A549 (cell line): ENCODE measurements around the gene VAV3. TPM values are rescaled to one million over a fixed set of nuclear protein-coding genes. Genes with fewer than 3 reads are reported as not detected.

ENCODE experiments used
- ATAC-seq, 2 experiments: fragments of 200-7000 bp in 1 of 2; fragments of >200 bp in 1 of 2; cut with Nextera tagmentation in 1 of 2; cut with Tn5 transposase in 1 of 2; 3 replicates each; pipeline versions ENCODE4 v1.8.0 to v1.9.1; 2018 to 2020; ENCODE audit warnings: mild to moderate bottlenecking in 1 of 2, moderate library complexity in 1 of 2
- CTCF ChIA-PET: fragments of 300-600 bp; sonication (Branson Sonifier 250); formaldehyde crosslinking; extraction: SDS; loops from one replicate; lab custom pipeline; 2021; ENCODE audit warnings: antibody characterized with exemption, inconsistent platforms; lab: Yijun Ruan, JAX
- POLR2A ChIA-PET: fragments of 350-600 bp; formaldehyde crosslinking; extraction: SDS; loops from one replicate; lab custom pipeline; 2021; ENCODE audit warnings: antibody characterized with exemption, inconsistent platforms; lab: Yijun Ruan, JAX
- DNase-seq, 2 experiments: peaks; one replicate each; pipeline versions ENCODE4 v3.0.0 to v3.0.0-alpha.2; 2011 to 2016; ENCODE audit warnings: low read depth in 1 of 2, low spot score in 1 of 2
- FAIRE-seq: peaks from 2 replicates; lab custom pipeline; 2011; peaks lifted over from hg19 to GRCh38; lab: Jason Lieb, UNC
- H3K27ac ChIP-seq, 2 experiments: fragments of >200 bp; sonication (Bioruptor Twin); formaldehyde crosslinking; 3 replicates each; pipeline ENCODE4 v1.5.1; 2016 to 2017
- H3K4me1 ChIP-seq: fragments of >200 bp; sonication (Bioruptor Twin); formaldehyde crosslinking; 3 replicates; pipeline ENCODE4 v1.6.1; 2016
- H3K4me2 ChIP-seq: fragments of >200 bp; sonication (Bioruptor Twin); formaldehyde crosslinking; 3 replicates; pipeline ENCODE4 v1.6.1; 2016
- H3K4me3 ChIP-seq: fragments of >200 bp; sonication (Bioruptor Twin); formaldehyde crosslinking; 3 replicates; pipeline ENCODE4 v1.5.1; 2016
- H3K9me3 ChIP-seq: fragments of >200 bp; sonication (Bioruptor Twin); formaldehyde crosslinking; 3 replicates; pipeline ENCODE4 v1.6.1; 2016
- CBX8 ChIP-seq: fragments of 200-600 bp; sonication (generic); IDR thresholded peaks from 2 replicates; pipeline ENCODE4 v1.6.1; 2016
- CHD2 ChIP-seq: fragments of 150-350 bp; IDR thresholded peaks from 2 replicates; pipeline ENCODE4 v1.6.1; 2014; ENCODE audit warnings: low read length; ENCODE audit not compliant: partially characterized antibody
- ESRRA ChIP-seq: fragments of 150-350 bp; IDR thresholded peaks from 2 replicates; pipeline ENCODE4 v1.6.1; 2014; ENCODE audit warnings: mild to moderate bottlenecking, low read length, borderline replicate concordance
- FOSB ChIP-seq: fragments of 250-450 bp; sonication (Bioruptor Pico); IDR thresholded peaks from 2 replicates; pipeline ENCODE4 v1.5.0; 2020; ENCODE audit warnings: mild to moderate bottlenecking, moderate library complexity
- HDAC2 ChIP-seq: fragments of 200-600 bp; sonication (generic); IDR thresholded peaks from 2 replicates; pipeline ENCODE4 v1.6.1; 2016
- JUN ChIP-seq, 2 experiments: fragments of >200 bp; sonication (Bioruptor Twin); formaldehyde crosslinking; IDR thresholded peaks; 2 replicates in 1 of 2; 3 replicates in 1 of 2; pipeline ENCODE4 v1.6.1; 2016 to 2017
- JUNB ChIP-seq: fragments of >200 bp; sonication (Bioruptor Twin); formaldehyde crosslinking; IDR thresholded peaks from 2 replicates; pipeline ENCODE4 v1.6.1; 2016
- NPAS2 ChIP-seq: fragments of 250-450 bp; sonication (Bioruptor Pico); IDR thresholded peaks from 2 replicates; pipeline ENCODE4 v1.8.0; 2022; ENCODE audit warnings: mild to moderate bottlenecking, moderate library complexity, borderline replicate concordance
- POLR2AphosphoS2 ChIP-seq: conservative IDR thresholded peaks from 2 replicates; pipeline ENCODE4 v1.6.1; 2012; ENCODE audit warnings: low read length, improper control_type of control experiment, inconsistent platforms
- RAD21 ChIP-seq, 2 experiments: fragments of >200 bp in 1 of 2; sonication (Bioruptor Twin) in 1 of 2; formaldehyde crosslinking in 1 of 2; IDR thresholded peaks in 1 of 2; conservative IDR thresholded peaks in 1 of 2; 2 replicates in 1 of 2; 3 replicates in 1 of 2; pipeline ENCODE4 v1.6.1; 2012 to 2018; ENCODE audit warnings: inconsistent platforms in 1 of 2
- SREBF2 ChIP-seq: fragments of 450-650 bp; IDR thresholded peaks from 2 replicates; pipeline ENCODE4 v1.6.1; 2014; ENCODE audit warnings: mild to moderate bottlenecking, moderate library complexity
- TFCP2L1 ChIP-seq: fragments of 250-450 bp; sonication (Bioruptor Pico); IDR thresholded peaks from 2 replicates; pipeline ENCODE4 v1.5.0; 2021; ENCODE audit warnings: mild to moderate bottlenecking
- WGBS: methylation state at CpG from one replicate; pipeline ENCODE4 v1.1.6; 2017; ENCODE audit errors: missing lambda C conversion rate; 5-methylcytosine and 5-hydroxymethylcytosine counted together
- polyA plus RNA-seq, 4 experiments: library from polyadenylated mRNA; depleted of rRNA in 3 of 4; stranded (reverse); fragments of >200 nt; fragmentation: RNase III in 1 of 4; extraction: RNeasy Plus Mini Kit Qiagen cat#74134 plus additional on column Dnase treatment in 1 of 4; gene quantifications; 2 replicates in 3 of 4; 3 replicates in 1 of 4; pipeline ENCODE4 v1.2.3, GENCODE V29; 2011 to 2017
- TF ChIP-seq, protein P1 (sequence below): fragments of >200 bp; sonication (Bioruptor Twin); formaldehyde crosslinking; IDR thresholded peaks from 3 replicates; pipeline ENCODE4 v1.6.1; 2016
- TF ChIP-seq, protein P2 (sequence below): fragments of >200 bp; sonication (Bioruptor Twin); formaldehyde crosslinking; IDR thresholded peaks from 3 replicates; pipeline ENCODE4 v1.5.1; 2016
- TF ChIP-seq, protein P3 (sequence below): fragments of 150-350 bp; IDR thresholded peaks from 2 replicates; pipeline ENCODE4 v1.6.1; 2014; ENCODE audit warnings: low read depth, mild to moderate bottlenecking, low read length
- TF ChIP-seq, protein P4 (sequence below): fragments of 250-450 bp; sonication (Bioruptor Pico); IDR thresholded peaks from 2 replicates; pipeline ENCODE4 v1.5.0; 2021; ENCODE audit warnings: mild to moderate bottlenecking, moderate library complexity, borderline replicate concordance

VAV3 gene
- polyA plus RNA-seq, 2 of the 4 experiments (the other 2 are of a cell fraction) = 12.8 to 22.7 TPM

DNA sequence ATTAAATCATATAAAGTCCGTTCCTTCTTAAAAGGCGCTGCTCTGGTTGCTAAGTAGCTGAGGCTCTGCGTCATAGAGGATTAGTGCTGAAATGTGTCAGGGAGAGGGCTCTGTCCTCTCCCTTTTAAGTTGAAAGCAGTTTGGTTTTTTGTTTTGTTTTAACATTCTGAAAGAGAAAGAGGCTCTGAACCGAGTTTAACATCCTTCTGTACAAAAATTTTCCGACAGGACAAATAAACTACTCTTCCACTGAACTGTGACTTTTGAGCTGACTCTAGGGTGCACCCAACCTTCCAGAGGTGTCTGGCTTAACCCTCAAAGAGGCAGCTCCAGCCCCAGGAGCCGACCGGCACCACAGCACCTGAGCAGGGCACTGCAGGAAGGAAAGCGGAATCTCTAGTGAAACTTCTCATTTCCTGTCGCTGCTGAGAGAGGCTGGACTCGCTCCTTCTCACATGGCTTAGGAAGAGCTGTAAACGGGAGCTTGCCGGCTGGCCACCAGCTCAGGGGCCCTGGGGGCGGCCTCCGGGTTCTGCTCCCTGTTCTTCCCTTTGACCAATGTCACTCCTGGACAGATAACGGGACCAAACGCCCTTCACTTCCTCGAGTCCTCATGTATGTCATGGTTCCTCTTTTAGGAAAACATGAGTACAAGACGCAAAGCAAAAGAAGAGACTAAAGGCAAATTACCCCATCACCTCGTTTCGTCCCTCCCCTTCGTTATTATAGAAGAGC lies 1.2 kb downstream of the VAV3 start:
- ATAC-seq = no peak
- H3K9me3 ChIP-seq = no peaks in the 10 kb centered on the region
- POLR2A ChIA-PET = no interaction called here
- no peak overlapping the region for H3K4me3 ChIP-seq
- no peak for TF ChIP-seq JUN (IDR thresholded peaks at IDR 0.05)
- TF ChIP-seq, protein P1, sequence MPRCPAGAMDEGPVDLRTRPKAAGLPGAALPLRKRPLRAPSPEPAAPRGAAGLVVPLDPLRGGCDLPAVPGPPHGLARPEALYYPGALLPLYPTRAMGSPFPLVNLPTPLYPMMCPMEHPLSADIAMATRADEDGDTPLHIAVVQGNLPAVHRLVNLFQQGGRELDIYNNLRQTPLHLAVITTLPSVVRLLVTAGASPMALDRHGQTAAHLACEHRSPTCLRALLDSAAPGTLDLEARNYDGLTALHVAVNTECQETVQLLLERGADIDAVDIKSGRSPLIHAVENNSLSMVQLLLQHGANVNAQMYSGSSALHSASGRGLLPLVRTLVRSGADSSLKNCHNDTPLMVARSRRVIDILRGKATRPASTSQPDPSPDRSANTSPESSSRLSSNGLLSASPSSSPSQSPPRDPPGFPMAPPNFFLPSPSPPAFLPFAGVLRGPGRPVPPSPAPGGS = no peak
- no peak for TF ChIP-seq CHD2
- TF ChIP-seq, protein P2, sequence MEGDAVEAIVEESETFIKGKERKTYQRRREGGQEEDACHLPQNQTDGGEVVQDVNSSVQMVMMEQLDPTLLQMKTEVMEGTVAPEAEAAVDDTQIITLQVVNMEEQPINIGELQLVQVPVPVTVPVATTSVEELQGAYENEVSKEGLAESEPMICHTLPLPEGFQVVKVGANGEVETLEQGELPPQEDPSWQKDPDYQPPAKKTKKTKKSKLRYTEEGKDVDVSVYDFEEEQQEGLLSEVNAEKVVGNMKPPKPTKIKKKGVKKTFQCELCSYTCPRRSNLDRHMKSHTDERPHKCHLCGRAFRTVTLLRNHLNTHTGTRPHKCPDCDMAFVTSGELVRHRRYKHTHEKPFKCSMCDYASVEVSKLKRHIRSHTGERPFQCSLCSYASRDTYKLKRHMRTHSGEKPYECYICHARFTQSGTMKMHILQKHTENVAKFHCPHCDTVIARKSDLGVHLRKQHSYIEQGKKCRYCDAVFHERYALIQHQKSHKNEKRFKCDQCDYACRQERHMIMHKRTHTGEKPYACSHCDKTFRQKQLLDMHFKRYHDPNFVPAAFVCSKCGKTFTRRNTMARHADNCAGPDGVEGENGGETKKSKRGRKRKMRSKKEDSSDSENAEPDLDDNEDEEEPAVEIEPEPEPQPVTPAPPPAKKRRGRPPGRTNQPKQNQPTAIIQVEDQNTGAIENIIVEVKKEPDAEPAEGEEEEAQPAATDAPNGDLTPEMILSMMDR = no peak
- no peak for TF ChIP-seq RAD21 (conservative IDR thresholded peaks at IDR 0.05 in 1 of 2, IDR thresholded peaks at IDR 0.05 in 1 of 2)
- TF ChIP-seq HDAC2 = no peak
- TF ChIP-seq, protein P3, sequence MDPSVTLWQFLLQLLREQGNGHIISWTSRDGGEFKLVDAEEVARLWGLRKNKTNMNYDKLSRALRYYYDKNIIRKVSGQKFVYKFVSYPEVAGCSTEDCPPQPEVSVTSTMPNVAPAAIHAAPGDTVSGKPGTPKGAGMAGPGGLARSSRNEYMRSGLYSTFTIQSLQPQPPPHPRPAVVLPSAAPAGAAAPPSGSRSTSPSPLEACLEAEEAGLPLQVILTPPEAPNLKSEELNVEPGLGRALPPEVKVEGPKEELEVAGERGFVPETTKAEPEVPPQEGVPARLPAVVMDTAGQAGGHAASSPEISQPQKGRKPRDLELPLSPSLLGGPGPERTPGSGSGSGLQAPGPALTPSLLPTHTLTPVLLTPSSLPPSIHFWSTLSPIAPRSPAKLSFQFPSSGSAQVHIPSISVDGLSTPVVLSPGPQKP = no peak
- no peak overlapping the region for H3K27ac ChIP-seq
- peak overlapping the region; percentile 100 for H3K4me2 ChIP-seq
- no peak for DNase-seq
- H3K4me1 ChIP-seq = peaks cover 10% of the 10 kb centered on the region
- CTCF ChIA-PET = interaction anchor here (0.9 kb wide), 1 partner anchor 137 kb away, joined by 3 read pairs; no protein-coding TSS in a partner anchor
- FAIRE-seq = no peak
- WGBS = 15% methylated on average over 16 of the region's 21 CpGs

DNA sequence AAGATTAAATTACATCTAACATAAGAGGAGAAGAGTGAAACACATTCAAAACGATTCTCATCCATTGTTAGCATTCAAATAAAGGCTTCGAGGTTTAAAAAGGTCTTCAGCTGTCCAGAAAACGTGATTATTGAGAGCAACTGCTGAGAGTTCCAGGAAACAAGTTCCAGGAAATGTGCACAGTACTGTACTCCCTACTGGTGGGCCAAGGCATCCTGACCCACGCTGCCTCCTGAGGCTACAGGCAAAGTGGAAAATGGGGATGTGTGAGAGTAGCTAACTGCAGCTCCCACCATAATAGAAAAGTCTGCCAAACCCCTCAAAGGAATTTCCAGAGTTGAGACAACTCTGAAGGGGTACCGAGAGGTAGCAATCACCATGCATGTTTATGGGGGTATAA lies 2.0 kb downstream of the VAV3 start:
- no peak for DNase-seq
- FAIRE-seq = no peak
- Histone ChIP-seq H3K4me3 (no peak overlapping the region), H3K27ac (no peak overlapping the region), H3K4me1 (peaks cover 10% of the 10 kb centered on the region), H3K4me2 (no peak overlapping the region), H3K9me3 (no peaks in the 10 kb centered on the region)
- TF ChIP-seq RAD21 (conservative IDR thresholded peaks at IDR 0.05 in 1 of 2, IDR thresholded peaks at IDR 0.05 in 1 of 2) = no peak
- TF ChIP-seq, protein P4, sequence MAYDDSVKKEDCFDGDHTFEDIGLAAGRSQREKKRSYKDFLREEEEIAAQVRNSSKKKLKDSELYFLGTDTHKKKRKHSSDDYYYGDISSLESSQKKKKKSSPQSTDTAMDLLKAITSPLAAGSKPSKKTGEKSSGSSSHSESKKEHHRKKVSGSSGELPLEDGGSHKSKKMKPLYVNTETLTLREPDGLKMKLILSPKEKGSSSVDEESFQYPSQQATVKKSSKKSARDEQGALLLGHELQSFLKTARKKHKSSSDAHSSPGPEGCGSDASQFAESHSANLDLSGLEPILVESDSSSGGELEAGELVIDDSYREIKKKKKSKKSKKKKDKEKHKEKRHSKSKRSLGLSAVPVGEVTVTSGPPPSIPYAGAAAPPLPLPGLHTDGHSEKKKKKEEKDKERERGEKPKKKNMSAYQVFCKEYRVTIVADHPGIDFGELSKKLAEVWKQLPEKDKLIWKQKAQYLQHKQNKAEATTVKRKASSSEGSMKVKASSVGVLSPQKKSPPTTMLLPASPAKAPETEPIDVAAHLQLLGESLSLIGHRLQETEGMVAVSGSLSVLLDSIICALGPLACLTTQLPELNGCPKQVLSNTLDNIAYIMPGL (CRISPR knock-in tag) = no peak
- TF ChIP-seq CBX8 = no peak
- no peak for TF ChIP-seq SREBF2
- TF ChIP-seq TFCP2L1 (CRISPR knock-in tag) = no peak
- no peak for TF ChIP-seq NPAS2 (CRISPR knock-in tag)
- TF ChIP-seq FOSB (CRISPR knock-in tag) = no peak
- no peak for TF ChIP-seq JUNB
- no peak for TF ChIP-seq ESRRA
- no peak for TF ChIP-seq POLR2AphosphoS2
- no peak for ATAC-seq
- ChIA-PET POLR2A (no interaction called here), CTCF (no interaction called here)
- WGBS = 21% methylated on average over 5 of the region's 5 CpGs
